Neuronal stem cell (in vitro differentiated cells): ENCODE data around the gene TRIM14.
"Not testable (repeated sequence)": the region's sequence is repeated elsewhere in the genome, so short reads cannot be mapped to it uniquely, and the experiment has no call there.

Experiments
- DNase-seq: peaks from one replicate; pipeline ENCODE4 v3.0.0-alpha.2; 2013; ENCODE audit warnings: low spot score
- H2AFZ ChIP-seq: one replicate; pipeline ENCODE4 v1.6.1; 2013; ENCODE audit warnings: mild to moderate bottlenecking, low read length, inconsistent platforms
- H2AK5ac ChIP-seq: 2 replicates; pipeline ENCODE4 v1.6.1; 2013; ENCODE audit warnings: low read depth, mild to moderate bottlenecking, inconsistent platforms, low read length, moderate library complexity, mixed read lengths
- H2BK120ac ChIP-seq: 2 replicates; pipeline ENCODE4 v1.6.1; 2013; ENCODE audit warnings: low read depth, mild to moderate bottlenecking, inconsistent platforms, low read length, moderate library complexity, mixed read lengths
- H2BK12ac ChIP-seq: one replicate; pipeline ENCODE4 v1.6.1; 2013; ENCODE audit warnings: low read length, inconsistent platforms
- H2BK15ac ChIP-seq: 2 replicates; pipeline ENCODE4 v1.6.1; 2013; ENCODE audit warnings: mild to moderate bottlenecking, low read length, inconsistent platforms, mixed read lengths
- H2BK5ac ChIP-seq: one replicate; pipeline ENCODE4 v1.6.1; 2013; ENCODE audit warnings: inconsistent platforms, mild to moderate bottlenecking, low read length, moderate library complexity
- H3K14ac ChIP-seq: one replicate; pipeline ENCODE4 v1.6.1; 2013; ENCODE audit warnings: low read length, inconsistent platforms
- H3K18ac ChIP-seq: 2 replicates; pipeline ENCODE4 v1.6.1; 2013; ENCODE audit warnings: low read length, inconsistent platforms
- H3K23ac ChIP-seq: 2 replicates; pipeline ENCODE4 v1.6.1; 2013; ENCODE audit warnings: low read depth, mild to moderate bottlenecking, mixed read lengths, low read length, inconsistent platforms; ENCODE audit not compliant: poor library complexity
- H3K27ac ChIP-seq: replicated peaks from 3 replicates; pipeline ENCODE4 v1.5.1; 2013; ENCODE audit warnings: low read length, inconsistent platforms
- H3K27me3 ChIP-seq, 3 experiments: 2 replicates each; pipeline ENCODE4 v1.6.1; 2013; ENCODE audit warnings: low read length in 3 of 3, mild to moderate bottlenecking in 2 of 3, inconsistent platforms in 1 of 3, low read depth in 1 of 3, mixed read lengths in 1 of 3, moderate library complexity in 1 of 3; ENCODE audit not compliant: control insufficient read depth in 3 of 3, insufficient read depth in 3 of 3
- H3K36me3 ChIP-seq, 2 donors: replicated peaks in 1 of 2; 2 replicates each; pipeline ENCODE4 v1.6.1; 2013; ENCODE audit warnings: low read length in 2 of 2; ENCODE audit not compliant: control insufficient read depth in 2 of 2, insufficient read depth in 2 of 2
- H3K4ac ChIP-seq: 2 replicates; pipeline ENCODE4 v1.6.1; 2013; ENCODE audit warnings: inconsistent platforms, mild to moderate bottlenecking, low read length, moderate library complexity
- H3K4me1 ChIP-seq, 2 donors: 1 replicate in 1 of 2; 2 replicates in 1 of 2; pipeline ENCODE4 v1.6.1; 2013; ENCODE audit warnings: low read length in 2 of 2, low read depth in 1 of 2; ENCODE audit not compliant: control insufficient read depth in 2 of 2, insufficient read depth in 1 of 2
- H3K4me2 ChIP-seq: one replicate; pipeline ENCODE4 v1.6.1; 2013; ENCODE audit warnings: mild to moderate bottlenecking, low read length, inconsistent platforms; ENCODE audit not compliant: insufficient read depth, poor library complexity, severe bottlenecking
- H3K4me3 ChIP-seq, 2 donors: 2 replicates each; pipeline ENCODE4 v1.5.1; 2013; ENCODE audit warnings: low read length in 2 of 2, mild to moderate bottlenecking in 2 of 2, inconsistent platforms in 1 of 2, moderate library complexity in 1 of 2
- H3K79me1 ChIP-seq: one replicate; pipeline ENCODE4 v1.6.1; 2013; ENCODE audit warnings: low read depth, mild to moderate bottlenecking, inconsistent platforms, low read length, moderate library complexity
- H3K9ac ChIP-seq: one replicate; pipeline ENCODE4 v1.6.1; 2013; ENCODE audit warnings: mild to moderate bottlenecking, low read depth, low read length, inconsistent platforms; ENCODE audit not compliant: poor library complexity
- H3K9me3 ChIP-seq, 2 donors: replicated peaks in 1 of 2; 2 replicates each; pipeline versions ENCODE3 to v1.6.1; 2013; ENCODE audit warnings: low read length in 2 of 2, mild to moderate bottlenecking in 2 of 2, inconsistent platforms in 1 of 2, low read depth in 1 of 2, mixed read lengths in 1 of 2, moderate library complexity in 1 of 2; ENCODE audit not compliant: control insufficient read depth in 2 of 2, insufficient read depth in 1 of 2
- H4K8ac ChIP-seq: one replicate; pipeline ENCODE4 v1.6.1; 2013; ENCODE audit warnings: low read depth, mild to moderate bottlenecking, inconsistent platforms, low read length, moderate library complexity
- H4K91ac ChIP-seq: one replicate; pipeline ENCODE4 v1.6.1; 2013; ENCODE audit warnings: low read length, low read depth, mild to moderate bottlenecking, inconsistent platforms; ENCODE audit not compliant: poor library complexity
- WGBS, 2 donors: extraction: QIAGEN DNeasy Blood & Tissue Kit; methylation state at CpG; one replicate each; pipeline ENCODE4 v1.1.7; 2013; ENCODE audit warnings: missing lambda C conversion rate in 2 of 2, mixed read lengths in 1 of 2; ENCODE audit not compliant: insufficient read length in 2 of 2, insufficient replicate concordance in 1 of 2; ENCODE audit errors: extremely low coverage in 2 of 2; 5-methylcytosine and 5-hydroxymethylcytosine counted together

TRIM14 gene

GRCh38 chr9:98127226-98127625 lies 8.2 kb upstream of the TRIM14 start:
- H3K4ac ChIP-seq, result no peak overlapping the region
- H3K23ac ChIP-seq, result no peak overlapping the region
- H4K8ac ChIP-seq, result no peak overlapping the region
- H2BK15ac ChIP-seq, result no peak overlapping the region
- H4K91ac ChIP-seq, result no peak overlapping the region
- no peak overlapping the region for H3K18ac ChIP-seq
- H2BK120ac ChIP-seq, result no peak overlapping the region
- no peak overlapping the region for H2AK5ac ChIP-seq
- DNase-seq, result no peak
- H2BK5ac ChIP-seq, result no peak overlapping the region
- no peak overlapping the region for H3K9ac ChIP-seq
- no peak overlapping the region for H3K27ac ChIP-seq
- no peak overlapping the region for H2BK12ac ChIP-seq
- H3K4me1 ChIP-seq, result no peaks in the 10 kb centered on the region
- H3K9me3 ChIP-seq, result no peaks in the 10 kb centered on the region
- H3K27me3 ChIP-seq, result peaks cover 0 to 11% (median 0%) of the 10 kb centered on the region in 3 experiments
- no peak overlapping the region for H3K4me2 ChIP-seq
- no peak overlapping the region for H3K4me3 ChIP-seq
- no peaks in the 10 kb centered on the region for H3K36me3 ChIP-seq
- H2AFZ ChIP-seq, result no peak overlapping the region
- no CpG with 5 or more reads among the region's 8 CpGs for WGBS, 2 donors
- H3K79me1 ChIP-seq, result no peaks in the 10 kb centered on the region
- no peak overlapping the region for H3K14ac ChIP-seq

- H3K4me2 ChIP-seq, result no peak overlapping the region
- H3K36me3 ChIP-seq, result no peaks in the 10 kb centered on the region
- H3K27ac ChIP-seq, result no peak overlapping the region
- no peak overlapping the region for H3K18ac ChIP-seq
- H2BK5ac ChIP-seq, result no peak overlapping the region
- no peak overlapping the region for H2BK120ac ChIP-seq
- H2BK15ac ChIP-seq, result no peak overlapping the region
- H3K27me3 ChIP-seq, result peaks cover 0 to 27% (median 3%) of the 10 kb centered on the region in 3 experiments
- H4K8ac ChIP-seq, result no peak overlapping the region
- no peaks in the 10 kb centered on the region for H3K4me1 ChIP-seq
- H3K9me3 ChIP-seq, result peaks cover 0 to 2% of the 10 kb centered on the region in 2 donors
- H3K79me1 ChIP-seq, result no peaks in the 10 kb centered on the region
- no peak overlapping the region for H2AK5ac ChIP-seq
- no peak overlapping the region for H3K9ac ChIP-seq
- no peak overlapping the region for H2AFZ ChIP-seq
- H3K23ac ChIP-seq, result no peak overlapping the region
- H2BK12ac ChIP-seq, result no peak overlapping the region
- no CpG with 5 or more reads among the region's 15 CpGs for WGBS, 2 donors
- DNase-seq, result no peak
- no peak overlapping the region for H3K4ac ChIP-seq
- H4K91ac ChIP-seq, result no peak overlapping the region
- H3K14ac ChIP-seq, result no peak overlapping the region
- no peak overlapping the region for H3K4me3 ChIP-seq
These were observed 5.8 kb upstream of the TRIM14 start for GRCh38 chr9:98124637-98125426.

- H4K8ac ChIP-seq, H3K23ac ChIP-seq, H3K4ac ChIP-seq, H3K27ac ChIP-seq, H2BK5ac ChIP-seq, H4K91ac ChIP-seq, H3K4me1 ChIP-seq, H2AFZ ChIP-seq, H3K4me2 ChIP-seq, H3K18ac ChIP-seq, H3K14ac ChIP-seq, H3K36me3 ChIP-seq, H2BK120ac ChIP-seq, DNase-seq, H2BK12ac ChIP-seq, H2AK5ac ChIP-seq, H3K4me3 ChIP-seq, H3K9ac ChIP-seq, H3K9me3 ChIP-seq, H3K79me1 ChIP-seq, H2BK15ac ChIP-seq: not testable (repeated sequence)
- peaks cover 0 to 29% (median 3%) of the 10 kb centered on the region in 3 experiments for H3K27me3 ChIP-seq
- no CpG with 5 or more reads among the region's 13 CpGs for WGBS, 2 donors
These were observed 5.1 kb upstream of the TRIM14 start for GRCh38 chr9:98124091-98124490.

- Histone ChIP-seq H3K23ac (no peak overlapping the region), H3K27ac (no peak overlapping the region), H4K8ac (no peak overlapping the region), H2BK12ac (no peak overlapping the region), H3K27me3 (peaks cover 0 to 45% (median 8%) of the 10 kb centered on the region in 3 experiments), H3K36me3 (no peaks in the 10 kb centered on the region), H3K14ac (no peak overlapping the region), H3K79me1 (no peaks in the 10 kb centered on the region), H2AK5ac (no peak overlapping the region), H3K4me3 (no peak overlapping the region), H3K9ac (no peak overlapping the region), H3K4me2 (no peak overlapping the region), H2BK15ac (no peak overlapping the region), H3K9me3 (peaks cover 0 to 2% of the 10 kb centered on the region in 2 donors), H2AFZ (no peak overlapping the region), H3K4ac (no peak overlapping the region), H2BK120ac (no peak overlapping the region), H2BK5ac (no peak overlapping the region), H3K18ac (no peak overlapping the region), H3K4me1 (peaks cover 0 to 3% of the 10 kb centered on the region in 2 donors), H4K91ac (no peak overlapping the region)
- WGBS, 2 donors, result no CpG with 5 or more reads among the region's 3 CpGs
- no peak for DNase-seq
These were observed 2.0 kb upstream of the TRIM14 start for GRCh38 chr9:98121058-98121457.
